HG03558 (cell line): ENCODE results near the gene CDADC1.
"Not testable (repeated sequence)": the region's sequence is repeated elsewhere in the genome, so short reads cannot be mapped to it uniquely, and the experiment has no call there.

Experiments used
- ATAC-seq: cut with Tn5 transposase; IDR thresholded peaks from one replicate; pipeline ENCODE4 v1.9.1; 2021; ENCODE audit warnings: moderate number of reproducible peaks; ENCODE audit not compliant: unreplicated experiment; ENCODE audit errors: extremely low read depth

CDADC1 gene

GRCh38 chr13:49310251-49310650 is 62.5 kb downstream of the CDADC1 start:
- ATAC-seq, result no peak

- ATAC-seq, result no peak
Measured at GRCh38 chr13:49311816-49312215, 64.1 kb downstream of the CDADC1 start.

GRCh38 chr13:49314344-49314882 is 66.7 kb downstream of the CDADC1 start:
- ATAC-seq, result no peak

DNA sequence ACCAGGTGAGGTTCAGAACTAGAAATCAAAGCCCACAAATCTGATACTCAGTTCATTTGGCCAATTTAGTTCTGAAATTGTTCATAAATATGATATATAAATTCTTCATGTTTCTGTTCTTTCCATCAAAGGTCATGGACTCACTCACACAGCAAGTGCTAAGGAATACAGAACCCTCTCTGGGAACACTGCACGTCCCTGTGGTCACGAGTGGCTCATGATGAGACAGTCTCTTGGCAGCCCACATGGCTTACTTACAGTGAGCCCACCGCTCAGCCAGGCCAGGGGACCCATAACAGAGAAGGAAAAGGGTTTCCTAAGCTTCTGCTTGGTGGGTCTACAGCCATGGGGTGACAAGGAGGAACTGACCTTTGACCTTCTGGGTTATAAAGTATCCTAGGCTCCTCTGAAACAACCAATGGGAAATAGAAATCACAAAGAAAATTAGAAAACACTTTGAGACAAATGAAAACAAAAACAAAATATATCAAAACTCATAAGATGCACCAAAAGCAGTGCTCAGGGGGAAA is 67.4 kb downstream of the CDADC1 start:
- ATAC-seq, result no peak

DNA sequence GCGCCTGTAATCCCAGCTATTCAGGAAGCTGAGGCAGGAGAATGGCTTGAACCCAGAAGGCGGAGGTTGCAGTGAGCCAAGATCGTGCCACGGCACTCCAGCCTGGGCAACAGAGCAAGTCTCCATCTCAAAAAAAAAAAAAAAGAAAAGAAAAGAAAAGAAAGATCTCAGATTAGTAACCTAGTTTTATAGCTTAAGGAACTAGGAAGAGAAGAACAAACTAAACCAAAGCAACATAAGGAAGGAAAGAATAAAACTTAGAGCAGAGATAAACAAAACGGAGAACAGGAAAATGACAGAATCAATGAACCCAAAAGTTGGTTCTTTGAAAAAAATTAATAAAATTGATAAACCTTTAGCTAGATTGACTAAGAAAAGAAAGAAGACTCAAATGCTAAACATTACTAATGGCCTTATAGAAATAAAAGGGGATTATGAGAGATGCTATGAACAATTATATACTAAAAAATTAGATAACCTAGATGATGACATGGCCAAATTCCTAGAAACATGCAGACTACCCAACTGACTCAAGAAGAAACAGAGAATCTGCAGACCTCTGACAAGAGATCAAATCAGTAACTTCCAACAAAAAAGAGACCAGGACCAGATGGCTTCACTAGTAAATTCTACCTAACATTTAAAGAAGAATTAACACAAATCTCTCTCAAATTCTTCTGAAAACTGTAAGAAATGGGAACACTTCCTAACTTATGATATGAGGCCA is 68.2 kb downstream of the CDADC1 start:
- no peak for ATAC-seq

DNA sequence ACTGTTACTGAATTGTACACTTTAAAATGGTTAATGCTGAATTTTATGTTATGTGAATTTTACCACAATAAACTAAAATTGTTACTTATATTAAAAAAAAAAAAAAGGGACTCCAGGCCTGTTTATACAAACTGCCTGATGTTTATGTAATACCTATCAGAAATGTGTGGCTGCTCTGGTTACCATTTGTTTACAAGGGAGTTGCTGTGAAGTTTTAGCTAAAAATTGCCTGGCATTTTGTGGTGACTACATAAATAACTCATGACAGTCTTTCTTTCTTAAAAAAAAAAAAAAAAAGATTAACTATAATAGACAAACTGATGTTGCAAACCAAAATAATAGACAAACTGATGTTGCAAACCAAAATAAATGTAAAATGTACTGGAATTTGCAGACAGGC is 71.8 kb downstream of the CDADC1 start:
- ATAC-seq, result no peak

- ATAC-seq, result no peak
Measured at GRCh38 chr13:49319951-49320350, 72.2 kb downstream of the CDADC1 start.

DNA sequence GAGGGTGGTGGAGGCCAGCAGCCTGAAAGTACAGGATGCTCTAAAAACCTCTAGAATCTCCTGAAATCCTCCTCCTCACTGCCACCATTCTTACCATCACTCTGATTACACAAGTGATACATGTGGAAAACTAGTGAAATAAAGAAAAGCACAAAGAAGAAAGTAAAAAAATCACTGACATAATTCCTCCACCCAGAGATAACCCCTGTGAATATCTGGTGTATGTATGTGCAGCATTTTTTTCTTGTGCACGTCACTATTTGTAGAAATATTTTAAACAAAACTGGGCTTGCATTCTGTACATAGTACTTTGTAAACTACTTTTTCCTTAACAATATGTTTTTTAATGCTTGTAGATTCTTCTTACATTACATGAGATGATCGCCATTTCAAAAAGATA is 73.2 kb downstream of the CDADC1 start:
- ATAC-seq, result no peak

DNA sequence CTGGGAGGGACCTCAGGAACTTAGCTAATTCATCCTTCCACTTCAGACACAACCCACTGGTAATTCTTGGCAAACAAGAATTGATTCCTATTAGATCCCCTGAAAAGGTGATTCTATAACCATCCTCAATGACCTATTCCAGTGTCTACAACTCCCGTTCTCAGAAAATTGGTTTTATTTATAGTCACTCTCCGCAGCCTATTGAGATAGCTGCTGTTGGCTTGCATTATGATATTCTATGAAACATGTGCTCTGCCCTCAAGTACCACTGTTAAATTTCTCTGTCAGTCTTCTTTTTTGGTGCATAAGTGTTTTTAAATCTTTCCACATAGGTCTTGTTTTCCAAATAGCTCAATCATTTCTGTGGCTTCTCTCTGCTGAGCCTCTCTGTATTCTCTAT is 75.0 kb downstream of the CDADC1 start:
- ATAC-seq, result no peak

DNA sequence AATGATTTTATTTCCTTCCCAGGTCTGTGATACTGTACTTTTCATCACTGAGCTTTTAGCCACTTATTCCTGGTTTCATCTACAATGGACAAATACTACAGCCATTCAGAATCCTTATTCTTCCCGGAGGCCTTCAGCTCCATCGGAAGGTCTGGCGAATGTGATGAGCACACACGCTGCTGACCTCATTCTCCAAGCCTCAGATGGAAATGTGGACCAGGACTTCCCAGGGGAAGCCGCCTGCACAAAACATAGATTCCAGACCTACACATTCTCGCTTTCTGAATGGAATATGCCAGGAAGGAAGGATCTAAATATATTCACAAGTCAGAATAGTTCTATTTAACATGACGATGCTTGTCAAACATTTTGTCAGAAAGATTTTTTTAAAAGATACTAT is 75.6 kb downstream of the CDADC1 start:
- no peak for ATAC-seq

DNA sequence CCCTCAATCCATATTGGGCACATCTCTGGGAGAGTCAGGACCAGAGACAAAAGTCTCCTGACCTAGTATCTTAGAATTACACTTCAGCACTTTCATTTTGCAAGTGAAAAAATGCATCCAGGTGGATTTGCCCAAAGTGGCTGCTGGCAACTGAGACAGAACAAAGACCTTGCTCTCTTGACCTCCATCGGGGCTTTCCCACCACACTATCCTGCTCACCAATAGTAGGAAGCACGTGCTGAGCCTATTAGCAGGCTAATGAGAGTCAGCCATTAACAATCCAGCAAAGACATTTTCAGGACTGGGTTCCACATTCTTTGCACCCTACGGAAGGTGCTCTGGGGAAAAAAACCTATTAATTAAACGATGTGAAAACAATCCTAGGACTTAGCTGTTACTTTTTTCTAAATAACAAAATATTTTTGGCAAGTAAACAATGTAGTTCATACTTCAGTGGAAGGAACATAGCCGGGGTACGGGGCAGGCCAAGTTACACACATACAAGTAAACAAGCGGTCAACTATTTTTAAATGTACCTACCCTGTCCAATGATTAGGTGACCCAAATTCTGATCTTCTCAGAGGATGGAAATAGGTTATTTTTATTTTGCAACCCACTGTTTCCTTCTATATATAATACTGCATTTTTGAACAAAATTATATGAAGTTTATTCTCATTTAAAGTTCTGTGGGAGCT is 78.6 kb downstream of the CDADC1 start:
- no peak for ATAC-seq

DNA sequence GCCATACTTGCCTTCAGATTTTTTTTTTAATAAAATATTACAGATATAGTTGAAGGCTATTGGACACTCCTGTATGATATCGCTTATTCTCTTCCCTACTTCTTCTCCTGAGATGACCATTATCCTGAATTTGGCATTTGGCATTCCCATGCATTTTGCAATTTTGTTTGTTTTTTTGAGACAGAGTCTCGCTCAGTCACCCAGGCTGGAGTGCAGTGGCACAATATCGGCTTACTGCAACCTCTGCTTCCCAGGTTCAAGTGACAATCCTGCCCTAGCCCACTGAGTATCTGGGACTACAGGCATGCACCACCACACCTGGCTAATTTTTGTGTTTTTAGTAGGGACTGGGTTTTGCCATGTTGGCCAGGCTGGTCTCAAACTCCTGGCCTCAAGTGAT is 79.4 kb downstream of the CDADC1 start:
- ATAC-seq, result not testable (repeated sequence)

- no peak for ATAC-seq
Measured at GRCh38 chr13:49329831-49330545, 82.3 kb downstream of the CDADC1 start.

DNA sequence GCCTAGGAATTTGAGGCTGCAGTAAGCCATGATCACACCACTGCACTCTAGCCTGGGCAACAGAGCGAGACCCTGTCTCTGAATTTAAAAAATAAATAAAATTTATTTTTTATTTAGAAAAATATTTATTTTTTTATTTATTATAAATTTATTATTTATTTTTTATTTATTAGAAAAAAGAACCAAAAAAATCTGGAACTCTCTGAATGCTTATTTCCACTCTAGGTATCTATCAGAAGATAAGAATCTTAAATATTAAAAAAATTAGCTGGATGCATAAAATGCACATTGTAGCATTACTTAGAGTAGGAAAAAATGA is 82.8 kb downstream of the CDADC1 start:
- no peak for ATAC-seq

DNA sequence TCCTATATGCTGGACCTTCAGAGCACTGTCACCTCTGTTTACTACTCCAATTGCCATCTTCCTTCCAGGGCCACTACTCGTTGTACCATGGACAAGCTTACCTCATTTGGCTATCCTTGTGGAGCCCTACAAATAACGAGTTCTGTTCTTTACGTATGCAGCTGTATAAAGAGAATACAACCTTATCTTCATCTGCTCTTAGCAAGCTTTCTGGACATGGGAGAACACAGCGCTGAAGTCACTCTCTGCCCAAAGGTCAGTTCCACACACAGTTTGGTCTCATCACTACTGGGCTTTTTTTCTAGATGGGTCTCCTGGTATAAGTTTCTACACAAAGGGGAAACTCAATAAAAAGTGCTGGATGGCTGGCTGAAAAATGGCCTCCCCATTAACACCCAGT is 88.9 kb downstream of the CDADC1 start:
- ATAC-seq, result no peak

GRCh38 chr13:49340161-49340560 is 92.4 kb downstream of the CDADC1 start:
- ATAC-seq, result no peak

DNA sequence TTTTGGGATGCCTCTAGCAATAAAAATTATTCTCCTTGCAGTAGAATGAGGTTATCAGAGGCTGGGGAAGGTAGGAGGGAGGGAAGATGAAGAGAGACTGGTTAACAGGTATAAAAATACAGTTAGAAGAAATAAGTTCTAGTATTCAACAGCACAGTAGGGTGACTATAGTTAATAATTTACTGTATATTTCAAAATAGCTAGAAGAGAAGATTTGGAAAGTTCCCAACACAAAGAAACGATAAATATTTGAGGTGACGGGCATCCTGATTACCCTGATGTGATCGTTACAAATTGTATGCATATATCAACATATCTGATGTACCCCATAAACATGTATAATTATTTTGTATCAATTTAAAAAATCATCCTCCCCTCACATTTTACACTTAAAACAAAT is 93.8 kb downstream of the CDADC1 start:
- no peak for ATAC-seq

DNA sequence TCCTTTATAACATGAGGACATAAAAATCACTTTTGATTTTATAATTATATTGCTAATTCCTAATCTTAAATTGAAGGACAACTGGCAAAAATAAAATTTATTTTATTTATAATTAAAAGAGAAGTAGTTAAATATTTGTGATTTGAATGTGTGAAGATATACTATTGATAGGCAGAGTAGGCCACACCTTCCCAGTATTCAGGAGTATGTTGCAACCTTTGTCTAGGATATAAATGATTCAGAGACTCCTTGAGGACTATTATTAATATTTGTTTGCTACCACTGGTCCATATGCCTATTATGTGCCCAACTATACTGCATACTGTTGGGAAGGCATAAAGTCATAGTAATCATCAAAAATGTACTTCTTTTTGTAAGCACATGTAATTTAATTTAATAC is 94.2 kb downstream of the CDADC1 start:
- no peak for ATAC-seq

GRCh38 chr13:49342454-49342853 is 94.7 kb downstream of the CDADC1 start:
- ATAC-seq, result no peak
